CD4-positive, alpha-beta T cell treated with Interleukin-4 for 1 hour (primary cell): ENCODE data around the gene GNAQ.
"Not testable (repeated sequence)": the region's sequence is repeated elsewhere in the genome, so short reads cannot be mapped to it uniquely, and the experiment has no call there.

Experiments
- DNase-seq, 2 donors: peaks; one replicate each; pipeline ENCODE4 v3.0.0-alpha.2; 2020 to 2022

GNAQ gene

GRCh38 chr9:77865385-77866047 is 166.1 kb downstream of the GNAQ start:
- no peak for DNase-seq

GRCh38 chr9:77864211-77864889 is 167.3 kb downstream of the GNAQ start:
- no peak for DNase-seq

- not testable (repeated sequence) for DNase-seq
These were observed 168.0 kb downstream of the GNAQ start for GRCh38 chr9:77863638-77864037.

GRCh38 chr9:77860953-77861352 is 170.7 kb downstream of the GNAQ start:
- not testable (repeated sequence) for DNase-seq

- DNase-seq = no peak
These were observed 173.9 kb downstream of the GNAQ start for GRCh38 chr9:77857513-77858259.

GRCh38 chr9:77856615-77857014 is 175.0 kb downstream of the GNAQ start:
- DNase-seq = no peak

- DNase-seq = no peak
These were observed 176.7 kb downstream of the GNAQ start for GRCh38 chr9:77854916-77855311.

GRCh38 chr9:77854258-77854915 is 177.2 kb downstream of the GNAQ start:
- DNase-seq = no peak

- DNase-seq = no peak
These were observed 177.9 kb downstream of the GNAQ start for GRCh38 chr9:77853716-77854115.

GRCh38 chr9:77851882-77852595 is 179.6 kb downstream of the GNAQ start:
- DNase-seq = no peak

GRCh38 chr9:77848897-77849296 is 182.7 kb downstream of the GNAQ start:
- peak in 1 of 2 donors; percentile 19 for DNase-seq

GRCh38 chr9:77848404-77848803 is 183.2 kb downstream of the GNAQ start:
- no peak for DNase-seq

- no peak for DNase-seq
These were observed 184.0 kb downstream of the GNAQ start for GRCh38 chr9:77847626-77848025.

- DNase-seq = no peak
These were observed 184.5 kb downstream of the GNAQ start for GRCh38 chr9:77847059-77847499.

- no peak for DNase-seq
These were observed 187.2 kb downstream of the GNAQ start for GRCh38 chr9:77844415-77844814.

- DNase-seq = no peak
These were observed 187.8 kb downstream of the GNAQ start for GRCh38 chr9:77843871-77844155.

- DNase-seq = no peak
These were observed 188.3 kb downstream of the GNAQ start for GRCh38 chr9:77843076-77843870.

GRCh38 chr9:77841739-77842386 is 189.7 kb downstream of the GNAQ start:
- DNase-seq = peak in 1 of 2 donors; percentile 31

GRCh38 chr9:77839459-77840140 is 192.0 kb downstream of the GNAQ start:
- DNase-seq = no peak

GRCh38 chr9:77838986-77839385 is 192.6 kb downstream of the GNAQ start:
- no peak for DNase-seq
